Stimulated activated effector memory CD8-positive, alpha-beta T cell treated with anti-CD3 and anti-CD28 coated beads, Interleukin-12 subunit alpha, Interleukin-12 subunit beta, amount 100 ng/mL, for 72 hours (primary cell): ENCODE results near the gene MARK3.

Experiments used
- ATAC-seq: fragments of 150-1000 bp; cut with Tn5 transposase; 2 replicates; pipeline ENCODE4 v1.10.0; 2021
- DNase-seq, 2 donors: peaks; one replicate each; pipeline ENCODE4 v3.0.0; 2021 to 2022; ENCODE audit warnings: low spot score in 2 of 2
- H3K27ac Mint-ChIP-seq: one replicate; pipeline ENCODE4 v1.8.0; 2022; ENCODE audit warnings: mild to moderate bottlenecking, mixed read lengths
- H3K36me3 Mint-ChIP-seq: one replicate; pipeline ENCODE4 v1.8.0; 2022; ENCODE audit warnings: mild to moderate bottlenecking, mixed read lengths
- H3K4me1 Mint-ChIP-seq: one replicate; pipeline ENCODE4 v1.8.0; 2022; ENCODE audit warnings: mixed read lengths
- H3K4me3 Mint-ChIP-seq: one replicate; pipeline ENCODE4 v1.8.0; 2022; ENCODE audit warnings: mild to moderate bottlenecking, mixed read lengths
- H3K9me3 Mint-ChIP-seq: one replicate; pipeline ENCODE4 v1.8.0; 2022; ENCODE audit warnings: mixed read lengths

MARK3 gene

GRCh38 chr14:103512701-103513611 lies 127.7 kb downstream of the MARK3 start:
- H3K4me1 Mint-ChIP-seq = peaks cover 4% of the 10 kb centered on the region
- H3K9me3 Mint-ChIP-seq = no peaks in the 10 kb centered on the region
- ATAC-seq (no peak), DNase-seq (no peak)
- H3K4me3 Mint-ChIP-seq = no peak overlapping the region
- H3K27ac Mint-ChIP-seq = no peak overlapping the region
- H3K36me3 Mint-ChIP-seq = peaks cover 36% of the 10 kb centered on the region

GRCh38 chr14:103514596-103515421 lies 129.6 kb downstream of the MARK3 start:
- Mint-ChIP-seq H3K4me3 (no peak overlapping the region), H3K27ac (no peak overlapping the region), H3K9me3 (no peaks in the 10 kb centered on the region), H3K4me1 (peaks cover 14% of the 10 kb centered on the region), H3K36me3 (peaks cover 27% of the 10 kb centered on the region)
- no peak for ATAC-seq
- no peak for DNase-seq

- Mint-ChIP-seq H3K36me3 (peaks cover 17% of the 10 kb centered on the region), H3K4me3 (no peak overlapping the region), H3K9me3 (no peaks in the 10 kb centered on the region), H3K4me1 (peaks cover 14% of the 10 kb centered on the region), H3K27ac (peak overlapping the region; percentile 52)
- DNase-seq (no peak), ATAC-seq (no peak)
These were observed 131.4 kb downstream of the MARK3 start for GRCh38 chr14:103516426-103517173.

DNA sequence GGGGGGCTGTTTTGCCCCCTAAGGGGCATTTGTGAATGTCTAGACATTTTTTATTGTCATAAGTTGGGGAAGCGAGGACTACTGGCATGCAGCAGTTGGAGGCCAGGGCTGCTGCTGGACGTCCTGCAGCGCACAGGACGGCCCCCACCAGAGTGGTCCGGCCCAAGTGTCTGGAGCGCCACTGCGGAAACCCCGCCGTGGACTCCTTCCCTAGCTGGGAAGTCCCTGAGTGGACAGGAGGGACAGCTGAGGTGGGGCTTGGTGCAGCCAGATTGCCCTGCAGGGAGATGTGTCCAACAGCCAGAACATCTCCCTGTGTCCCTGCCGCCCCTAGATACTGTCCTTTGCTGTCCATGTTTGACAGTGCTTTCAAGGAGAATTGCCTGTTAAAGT lies 132.0 kb downstream of the MARK3 start:
- Mint-ChIP-seq H3K36me3 (peaks cover 13% of the 10 kb centered on the region), H3K27ac (peak overlapping the region; percentile 52)
- ATAC-seq = no peak

GRCh38 chr14:103517721-103518421 lies 132.7 kb downstream of the MARK3 start:
- no peaks in the 10 kb centered on the region for H3K9me3 Mint-ChIP-seq
- ATAC-seq (no peak), DNase-seq (no peak)
- peaks cover 7% of the 10 kb centered on the region for H3K36me3 Mint-ChIP-seq
- H3K4me3 Mint-ChIP-seq = no peak overlapping the region
- H3K27ac Mint-ChIP-seq = peak overlapping the region; percentile 52
- peaks cover 10% of the 10 kb centered on the region for H3K4me1 Mint-ChIP-seq

More for the DNA sequence above, 132.0 kb downstream of the MARK3 start:
- Mint-ChIP-seq H3K4me3 (no peak overlapping the region), H3K4me1 (peaks cover 14% of the 10 kb centered on the region), H3K9me3 (no peaks in the 10 kb centered on the region)
- no peak for DNase-seq

- H3K4me3 Mint-ChIP-seq = peak overlapping the region; percentile 50
- peaks cover 7% of the 10 kb centered on the region for H3K36me3 Mint-ChIP-seq
- H3K9me3 Mint-ChIP-seq = no peaks in the 10 kb centered on the region
- peaks cover 10% of the 10 kb centered on the region for H3K4me1 Mint-ChIP-seq
- ATAC-seq (peak; percentile 42), DNase-seq (peak in 1 of 2 donors; percentile 80)
- no peak overlapping the region for H3K27ac Mint-ChIP-seq
These were observed 133.3 kb downstream of the MARK3 start for GRCh38 chr14:103518422-103519042.

DNA sequence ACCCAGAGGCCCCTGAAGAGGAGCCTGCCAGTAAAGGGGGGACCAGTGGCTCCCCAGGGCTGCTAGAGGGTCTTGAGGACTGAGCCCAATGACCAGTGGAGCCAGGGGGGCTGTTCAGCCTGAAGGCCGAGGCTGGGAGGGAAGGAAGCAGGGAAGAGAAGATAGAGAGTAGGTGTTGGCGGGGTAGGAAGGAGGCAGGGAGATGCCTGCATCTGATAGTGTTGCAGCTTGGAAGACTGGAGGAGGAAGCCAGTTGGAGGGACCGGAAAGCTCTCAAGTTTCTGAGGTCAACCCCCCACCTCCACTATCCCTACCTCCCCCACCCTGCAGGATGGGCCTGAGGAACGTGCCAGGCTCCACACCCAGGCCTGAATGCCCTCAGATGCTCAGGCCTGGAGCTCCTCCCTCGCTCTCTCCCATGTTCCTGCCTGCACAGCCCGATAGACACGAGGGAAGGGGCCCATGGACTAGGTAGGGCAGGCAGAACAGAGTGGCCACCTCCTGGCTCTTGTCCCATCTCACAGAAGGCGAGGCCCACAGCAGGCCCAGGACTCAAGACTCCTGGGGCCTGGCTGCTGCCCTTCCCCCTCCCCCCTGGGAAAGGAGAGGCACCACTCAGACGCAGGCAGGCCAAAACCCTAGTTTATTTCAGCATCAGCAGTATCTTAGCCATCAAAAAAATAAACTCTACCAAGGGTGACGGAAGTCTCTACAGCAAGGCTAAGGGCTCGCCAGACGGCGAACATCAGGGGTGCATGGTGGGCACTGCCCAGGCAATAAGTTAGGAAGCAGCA lies 134.0 kb downstream of the MARK3 start:
- DNase-seq = no peak
- H3K36me3 Mint-ChIP-seq = peaks cover 7% of the 10 kb centered on the region
- H3K27ac Mint-ChIP-seq = no peak overlapping the region
- H3K4me3 Mint-ChIP-seq = peak overlapping the region; percentile 50
- H3K9me3 Mint-ChIP-seq = no peaks in the 10 kb centered on the region
- no peak for ATAC-seq
- H3K4me1 Mint-ChIP-seq = peaks cover 10% of the 10 kb centered on the region

DNA sequence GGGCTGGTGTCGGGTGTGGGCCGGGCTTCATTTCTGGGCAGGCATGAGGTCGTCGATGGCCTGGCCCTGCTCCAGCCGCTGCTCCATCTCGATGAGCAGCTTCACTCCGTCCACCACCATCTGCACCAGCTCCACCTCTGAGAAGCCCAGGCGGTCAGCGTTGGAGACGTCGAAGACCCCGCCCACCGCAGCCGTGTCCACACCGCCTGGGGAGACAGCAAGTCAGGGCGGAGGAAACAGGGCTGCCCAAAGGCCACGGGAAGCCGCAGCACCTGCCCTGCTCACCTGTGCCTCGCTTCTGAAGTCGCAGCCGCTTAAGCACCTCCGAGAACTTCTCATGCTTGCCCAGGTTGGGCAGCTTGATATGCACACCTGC lies 134.6 kb downstream of the MARK3 start:
- H3K27ac Mint-ChIP-seq = no peak overlapping the region
- no peak for DNase-seq
- peaks cover 10% of the 10 kb centered on the region for H3K4me1 Mint-ChIP-seq
- peak overlapping the region; percentile 50 for H3K4me3 Mint-ChIP-seq
- no peak for ATAC-seq
- H3K9me3 Mint-ChIP-seq = no peaks in the 10 kb centered on the region
- H3K36me3 Mint-ChIP-seq = peaks cover 7% of the 10 kb centered on the region

DNA sequence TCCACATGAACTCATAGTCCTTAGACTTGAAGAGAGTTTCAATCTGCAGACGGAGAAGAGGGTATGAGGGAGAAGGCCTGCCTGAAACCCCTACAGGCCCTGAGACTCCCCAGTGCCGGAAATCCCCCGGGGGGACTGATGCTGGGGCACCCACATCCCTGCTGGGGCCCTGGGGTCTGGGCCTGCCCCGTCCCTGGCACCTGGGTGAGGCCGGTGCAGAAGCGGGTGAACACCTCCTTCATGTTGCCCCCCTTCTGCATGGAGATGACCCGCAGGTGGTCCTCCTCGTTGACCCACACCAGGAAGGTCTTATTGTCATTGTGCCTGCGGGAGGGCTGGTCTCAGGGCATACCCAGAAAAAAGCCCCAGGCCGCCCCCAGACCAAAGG lies 135.0 kb downstream of the MARK3 start:
- H3K36me3 Mint-ChIP-seq = peaks cover 7% of the 10 kb centered on the region
- H3K4me1 Mint-ChIP-seq = peaks cover 10% of the 10 kb centered on the region
- H3K27ac Mint-ChIP-seq = no peak overlapping the region
- ATAC-seq (no peak), DNase-seq (no peak)
- no peaks in the 10 kb centered on the region for H3K9me3 Mint-ChIP-seq
- peak overlapping the region; percentile 50 for H3K4me3 Mint-ChIP-seq

DNA sequence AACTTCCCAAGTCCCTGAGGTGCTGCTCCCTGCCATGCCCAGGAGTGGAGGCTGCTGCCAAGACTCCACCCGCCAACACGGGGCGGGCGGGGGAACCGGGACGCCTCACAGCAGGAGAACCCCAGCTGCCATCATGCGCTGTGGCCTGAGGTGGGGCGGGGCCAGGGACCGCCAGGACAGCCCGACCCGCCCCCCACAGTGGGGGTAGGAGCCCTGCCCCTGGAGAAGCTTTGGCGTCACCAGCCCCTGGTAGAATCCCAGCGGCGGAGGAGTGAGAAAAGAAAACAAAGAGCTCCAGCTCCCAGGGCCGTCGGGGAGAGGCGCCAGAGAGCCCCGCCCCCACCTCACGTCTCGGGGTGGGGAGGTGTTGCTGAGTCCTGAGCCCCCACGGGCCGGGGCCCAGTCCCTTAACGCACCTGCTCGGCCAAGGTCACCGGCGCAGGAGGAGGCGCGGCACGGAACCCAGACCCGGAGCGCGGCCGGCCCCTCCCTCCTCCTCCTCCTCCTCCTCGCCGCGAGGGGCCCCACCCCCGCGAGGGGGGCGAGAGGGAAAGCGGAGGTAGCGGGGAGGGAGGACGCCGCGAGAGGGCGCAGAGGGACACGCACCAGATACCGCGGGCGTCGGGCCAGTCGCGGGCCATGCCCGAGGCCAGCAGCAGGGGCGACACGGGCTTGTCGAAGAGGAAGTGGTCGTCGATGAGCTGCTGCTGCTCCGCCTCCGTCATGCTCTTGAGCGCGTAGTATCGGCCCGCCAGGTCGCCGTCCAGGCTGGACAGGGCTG lies 135.6 kb downstream of the MARK3 start:
- DNase-seq = peak; percentile 56 to 77

GRCh38 chr14:103521438-103521950 lies 136.3 kb downstream of the MARK3 start:
- Mint-ChIP-seq H3K4me1 (peaks cover 10% of the 10 kb centered on the region), H3K36me3 (peaks cover 7% of the 10 kb centered on the region), H3K27ac (no peak overlapping the region), H3K4me3 (peak overlapping the region; percentile 50), H3K9me3 (no peaks in the 10 kb centered on the region)
- ATAC-seq (peak; percentile 3), DNase-seq (no peak)

More for the DNA sequence above, 135.6 kb downstream of the MARK3 start:
- Mint-ChIP-seq H3K4me3 (peak overlapping the region; percentile 50), H3K27ac (no peak overlapping the region), H3K36me3 (peaks cover 7% of the 10 kb centered on the region), H3K9me3 (no peaks in the 10 kb centered on the region), H3K4me1 (peaks cover 10% of the 10 kb centered on the region)
- peak; percentile 69 for ATAC-seq

GRCh38 chr14:103521951-103522563 lies 136.8 kb downstream of the MARK3 start:
- H3K4me1 Mint-ChIP-seq = peaks cover 16% of the 10 kb centered on the region
- H3K36me3 Mint-ChIP-seq = peaks cover 8% of the 10 kb centered on the region
- no peaks in the 10 kb centered on the region for H3K9me3 Mint-ChIP-seq
- ATAC-seq (no peak), DNase-seq (no peak)
- peak overlapping the region; percentile 50 for H3K4me3 Mint-ChIP-seq
- no peak overlapping the region for H3K27ac Mint-ChIP-seq
